ENCODE results near the gene FBXL12. TPM values are rescaled to one million over a fixed set of nuclear protein-coding genes. Genes with fewer than 3 reads are reported as not detected.
"Not testable (repeated sequence)": the region's sequence is repeated elsewhere in the genome, so short reads cannot be mapped to it uniquely, and the experiment has no call there.

The FBXL12 gene
- total RNA-seq, 1 donor from 2014 or later, result 6.5 TPM

- DNase-seq (ENCODE audit: low spot score in 2 of 2) (no peak), FAIRE-seq (no peak)
Observed at GRCh38 chr19:9842834-9843625, 24.2 kb upstream of the FBXL12 start.

- no peak for DNase-seq (ENCODE audit: low spot score in 2 of 2)
- FAIRE-seq, result no peak
Observed at GRCh38 chr19:9839415-9839814, 20.5 kb upstream of the FBXL12 start.

DNA sequence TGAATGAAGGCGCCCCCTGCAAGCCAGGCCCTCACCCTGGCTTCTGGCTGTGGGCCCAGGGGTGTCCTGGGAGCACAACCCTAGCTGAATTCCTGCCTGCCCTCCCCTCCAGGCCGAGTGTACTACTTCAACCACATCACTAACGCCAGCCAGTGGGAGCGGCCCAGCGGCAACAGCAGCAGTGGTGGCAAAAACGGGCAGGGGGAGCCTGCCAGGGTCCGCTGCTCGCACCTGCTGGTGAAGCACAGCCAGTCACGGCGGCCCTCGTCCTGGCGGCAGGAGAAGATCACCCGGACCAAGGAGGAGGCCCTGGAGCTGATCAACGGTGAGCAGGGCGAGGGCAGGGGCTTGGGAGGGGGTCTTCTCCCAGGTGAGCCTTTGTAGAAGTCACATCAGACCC, 19.4 kb upstream of the FBXL12 start:
- FAIRE-seq (no peak), DNase-seq (ENCODE audit: low spot score in 2 of 2) (no peak)

DNA sequence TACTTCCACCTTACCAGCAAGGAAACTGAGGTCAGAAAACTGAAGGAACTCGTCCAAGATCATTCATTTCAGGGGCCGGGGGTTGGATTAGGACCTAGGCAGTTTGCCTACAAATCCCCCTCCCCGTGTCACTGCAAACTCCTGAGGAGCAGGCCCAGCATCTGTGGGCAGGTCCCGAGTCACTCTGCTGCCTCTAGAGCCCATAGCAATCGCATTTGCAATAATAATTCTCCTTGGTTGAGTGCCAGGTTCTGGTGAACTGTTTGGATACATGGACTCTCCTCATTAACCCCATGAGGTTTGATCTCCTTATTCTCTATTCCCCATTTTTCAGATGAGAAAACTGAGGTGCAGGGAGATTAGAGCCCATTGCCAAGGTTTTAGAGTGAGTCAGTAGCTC, 17.1 kb upstream of the FBXL12 start:
- no peak for DNase-seq (ENCODE audit: low spot score in 2 of 2)
- FAIRE-seq, result no peak

GRCh38 chr19:9835507-9835949, 16.6 kb upstream of the FBXL12 start:
- no peak for FAIRE-seq

GRCh38 chr19:9834726-9835506, 16.0 kb upstream of the FBXL12 start, which contains the start of gene PIN1:
Gene PIN1 (plus strand): TSS chr19:9835318. CDS start chr19:9835345, 27 bp downstream.
- no peak for FAIRE-seq
- peak; percentile 99 for DNase-seq (ENCODE audit: low spot score in 2 of 2)

More at GRCh38 chr19:9835507-9835949, 16.6 kb upstream of the FBXL12 start:
- DNase-seq (ENCODE audit: low spot score in 2 of 2), result no peak

GRCh38 chr19:9834307-9834725, 15.4 kb upstream of the FBXL12 start:
- no peak for DNase-seq (ENCODE audit: low spot score in 2 of 2)
- FAIRE-seq, result no peak

DNA sequence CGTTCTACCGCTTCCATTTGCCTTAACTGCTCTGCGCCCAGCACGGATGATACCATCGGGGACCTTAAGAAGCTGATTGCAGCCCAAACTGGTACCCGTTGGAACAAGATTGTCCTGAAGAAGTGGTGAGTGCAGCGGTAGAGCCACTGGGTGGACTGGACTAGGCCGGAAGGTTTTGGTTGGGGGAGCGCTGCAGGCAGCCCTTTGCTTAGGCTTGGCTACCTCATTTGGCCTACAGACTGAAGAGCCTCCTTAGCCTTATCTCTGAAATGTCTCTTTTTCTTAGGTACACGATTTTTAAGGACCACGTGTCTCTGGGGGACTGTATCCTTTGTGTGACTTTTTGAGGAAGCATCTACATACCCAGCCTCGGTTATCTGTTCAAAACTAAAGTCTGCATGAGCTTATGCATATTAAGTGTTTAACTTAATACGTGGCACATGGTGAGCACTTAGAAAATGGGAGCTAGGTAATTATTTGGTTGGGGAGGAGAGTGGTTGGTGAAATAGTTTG, 9.7 kb upstream of the FBXL12 start:
- DNase-seq (ENCODE audit: low spot score in 2 of 2) (no peak), FAIRE-seq (no peak)

- DNase-seq (ENCODE audit: low spot score in 2 of 2), result peak; percentile 87 to 95
- FAIRE-seq, result no peak
Observed at GRCh38 chr19:9827289-9828238, 8.7 kb upstream of the FBXL12 start, which contains the start of gene UBL5. Gene UBL5 (plus strand): TSS chr19:9827918. CDS start chr19:9828338, 420 bp downstream.

DNA sequence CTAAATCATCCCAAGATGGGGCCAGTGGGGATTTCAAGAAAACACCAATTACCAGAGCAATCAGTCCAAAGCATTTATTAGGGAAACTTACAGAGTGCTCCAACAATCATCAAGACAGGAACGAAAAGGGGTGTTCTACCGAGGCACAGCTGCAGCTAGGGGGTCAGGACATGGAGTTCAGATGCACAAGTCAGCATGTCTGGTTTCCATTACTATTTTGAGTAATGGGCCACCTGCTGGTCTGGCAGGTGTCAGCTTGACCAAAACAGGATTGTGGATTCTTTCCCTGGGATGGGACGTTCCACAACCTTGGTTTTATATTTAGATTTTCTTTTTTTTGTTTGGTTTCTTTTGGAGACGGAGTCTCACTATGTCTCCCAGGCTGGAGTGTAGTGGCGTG, 4.9 kb upstream of the FBXL12 start:
- FAIRE-seq (no peak), DNase-seq (ENCODE audit: low spot score in 2 of 2) (no peak)

GRCh38 chr19:9820034-9820433, 1.2 kb upstream of the FBXL12 start:
- DNase-seq (ENCODE audit: low spot score in 2 of 2); FAIRE-seq: not testable (repeated sequence)

GRCh38 chr19:9819596-9819909, 674 bp upstream of the FBXL12 start:
- FAIRE-seq (no peak), DNase-seq (ENCODE audit: low spot score in 2 of 2) (no peak)

DNA sequence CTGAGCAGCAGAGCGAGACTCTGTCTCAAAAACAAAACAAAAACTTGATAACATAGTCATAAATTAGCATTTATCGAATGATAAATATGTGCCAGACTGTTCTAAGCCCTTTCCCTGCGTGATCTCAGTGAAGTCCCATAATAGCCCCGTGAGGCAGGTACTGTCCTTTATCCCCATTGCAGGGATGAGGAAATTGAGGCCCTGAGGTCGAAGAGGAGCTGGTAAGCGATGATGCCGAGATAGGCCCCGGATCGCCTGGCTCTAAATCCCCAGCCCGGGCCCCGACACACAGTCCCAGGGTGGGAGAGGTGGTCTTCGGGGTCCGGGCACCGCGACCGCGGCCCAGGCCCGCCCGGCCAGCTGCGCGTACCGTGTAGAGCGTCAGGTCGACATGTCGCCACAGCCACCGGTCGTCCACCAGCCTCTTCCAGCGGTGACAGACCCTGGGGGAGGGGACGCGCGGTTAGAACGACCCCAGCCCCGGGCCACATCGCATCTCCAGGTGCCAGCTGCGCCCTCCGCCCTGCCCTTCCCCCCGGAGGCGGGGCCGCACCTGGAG, 625 bp downstream of the FBXL12 start:
- no peak for DNase-seq (ENCODE audit: low spot score in 2 of 2)
- FAIRE-seq, result no peak

DNA sequence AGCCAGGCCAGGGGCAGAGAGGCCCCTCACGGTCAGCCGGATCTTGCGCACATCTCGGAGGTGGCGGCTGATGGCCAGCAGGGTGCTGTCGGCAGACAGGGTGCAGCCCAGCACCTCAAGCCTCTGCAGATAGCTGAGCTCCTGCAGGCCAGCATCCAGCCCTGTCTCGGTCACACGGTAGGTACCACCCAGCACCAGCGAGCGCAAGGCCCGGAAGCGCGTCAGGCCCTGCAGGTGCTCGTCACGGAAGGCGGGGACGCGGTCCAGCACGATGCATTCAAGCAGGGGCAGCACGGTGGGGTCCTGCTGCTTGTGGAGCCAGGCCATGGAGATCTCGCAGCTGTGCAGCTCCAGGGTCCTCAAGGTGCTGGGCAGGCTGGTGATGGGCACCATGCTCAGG, 7.7 kb downstream of the FBXL12 start:
- no peak for DNase-seq (ENCODE audit: low spot score in 2 of 2)
- no peak for FAIRE-seq

DNA sequence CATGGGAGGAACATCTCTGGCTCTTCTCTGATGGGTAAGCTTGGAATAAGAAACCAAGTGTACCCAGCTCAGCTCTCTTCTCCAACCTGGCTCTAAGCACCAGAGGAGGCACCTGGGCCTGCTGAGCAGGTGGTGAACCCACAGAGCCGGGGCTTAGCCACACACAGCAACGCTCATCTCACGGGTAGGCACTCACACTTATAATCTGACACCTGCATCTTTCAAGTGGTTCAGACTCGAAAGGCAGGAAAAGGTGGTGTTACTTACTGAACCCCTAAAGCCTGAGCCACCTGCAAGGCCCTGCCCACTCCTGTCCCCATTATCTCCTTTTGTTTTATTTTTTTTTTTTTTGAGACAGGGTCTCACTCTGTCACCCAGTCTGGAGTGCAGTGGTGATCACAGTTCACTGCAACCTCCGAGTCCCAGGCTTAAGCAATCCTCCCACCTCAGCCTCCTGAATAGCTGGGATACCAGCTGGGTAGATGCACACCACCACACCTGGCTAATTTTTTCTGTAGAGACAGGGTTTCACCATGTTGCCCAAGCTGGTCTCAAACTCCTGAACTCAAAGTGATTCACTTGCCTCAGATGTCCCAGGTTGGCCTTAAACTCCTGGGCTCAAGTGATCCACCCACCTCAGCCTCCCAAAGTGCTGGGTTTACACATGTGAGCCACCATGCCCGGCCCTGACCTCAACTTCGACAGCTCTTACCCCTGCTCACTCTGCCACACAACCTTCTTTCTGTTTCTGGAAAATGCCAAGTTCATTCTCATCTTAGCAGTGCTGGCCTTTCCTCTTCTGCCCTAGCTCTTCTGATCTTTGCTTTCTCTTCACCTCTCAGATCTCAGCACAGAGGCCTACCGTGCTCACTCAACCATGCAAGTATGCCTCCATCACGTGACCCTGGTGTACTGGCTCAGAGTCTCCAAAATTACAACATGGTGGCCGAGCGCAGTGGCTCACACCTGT, 9.7 kb downstream of the FBXL12 start:
- peak in 1 of 2 donors; percentile 2 for DNase-seq (ENCODE audit: low spot score in 2 of 2)
- no peak for FAIRE-seq

DNA sequence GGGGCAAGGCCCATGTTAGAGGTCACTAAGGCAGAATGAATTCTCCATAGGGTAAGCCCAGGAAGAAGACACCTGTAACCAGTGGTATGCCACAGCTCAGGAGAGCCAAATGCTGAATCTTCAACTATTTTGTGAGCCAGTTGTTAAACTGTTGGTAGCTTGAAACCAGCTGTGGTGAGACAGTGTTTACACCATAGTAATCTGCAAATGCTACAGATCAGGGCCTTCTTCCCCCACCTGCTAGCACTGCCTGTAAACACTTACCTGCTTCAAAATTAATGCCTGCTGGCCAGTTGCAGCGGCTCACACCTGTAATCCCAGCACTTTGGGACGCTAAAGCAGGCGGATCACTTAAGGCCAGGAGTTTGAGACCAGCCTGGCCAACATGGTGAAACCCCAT, 12.1 kb downstream of the FBXL12 start:
- no peak for DNase-seq (ENCODE audit: low spot score in 2 of 2)
- no peak for FAIRE-seq

DNA sequence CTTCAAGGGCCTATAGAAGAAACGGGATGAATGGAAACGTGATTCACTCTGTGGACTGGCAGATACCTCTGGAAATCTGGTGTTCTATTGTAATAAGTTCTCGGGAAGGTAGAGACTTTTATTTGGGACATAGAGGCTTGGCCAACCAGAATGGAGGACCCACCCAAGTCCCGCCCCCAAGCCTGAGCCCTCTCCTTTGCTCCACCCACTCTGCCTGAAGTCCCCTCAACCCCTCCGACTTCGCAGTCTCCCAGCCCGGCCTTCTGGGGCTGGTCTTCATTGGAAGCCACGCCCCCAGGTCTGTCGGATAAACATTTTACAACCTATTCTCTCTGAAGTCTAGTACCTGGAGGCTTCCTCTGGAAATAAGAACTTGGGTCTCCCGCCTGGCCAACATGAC, 16.9 kb downstream of the FBXL12 start:
- DNase-seq (ENCODE audit: low spot score in 2 of 2), result no peak
- no peak for FAIRE-seq

- no peak for FAIRE-seq
Observed at GRCh38 chr19:9799162-9799561, 19.7 kb downstream of the FBXL12 start.

DNA sequence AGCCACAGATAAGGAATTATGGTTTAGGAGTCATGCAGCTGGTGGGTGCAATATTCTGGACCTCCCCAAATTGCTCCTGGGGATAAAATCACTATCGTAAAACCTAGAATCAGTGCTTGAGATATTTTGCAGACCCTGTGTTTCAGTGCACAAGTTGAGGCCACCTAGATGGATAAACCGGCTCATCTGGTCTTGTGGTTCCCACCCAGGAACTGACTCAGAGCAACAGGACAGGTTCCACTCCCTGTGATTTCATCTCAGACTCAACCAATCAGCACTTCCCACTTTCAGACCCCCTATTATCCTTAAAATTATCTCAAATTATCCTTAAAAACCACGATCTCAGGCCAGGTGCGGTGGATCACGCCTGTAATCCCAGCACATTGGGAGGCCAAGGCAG, 21.0 kb downstream of the FBXL12 start:
- no peak for FAIRE-seq

More at GRCh38 chr19:9799162-9799561, 19.7 kb downstream of the FBXL12 start:
- no peak for DNase-seq (ENCODE audit: low spot score in 2 of 2)

More for the DNA sequence above, 21.0 kb downstream of the FBXL12 start:
- no peak for DNase-seq (ENCODE audit: low spot score in 2 of 2)

All from frontal cortex (tissue), 4 donors.